Activated CD8-positive, alpha-beta T cell treated with anti-CD3 and anti-CD28 coated beads, Interleukin-2, amount 10 ng/mL, durations not matched to agents 7 days and 5 days (primary cell): Measurements from ENCODE around the gene SH3BGRL3. TPM values are rescaled to one million over a fixed set of nuclear protein-coding genes. Genes with fewer than 3 reads are reported as not detected.
"Not testable (repeated sequence)": the region's sequence is repeated elsewhere in the genome, so short reads cannot be mapped to it uniquely, and the experiment has no call there.

ENCODE experiments used
- ATAC-seq: fragments of 150-1000 bp; cut with Tn5 transposase; one replicate; pipeline ENCODE4 v1.10.0; 2021; ENCODE audit warnings: moderate library complexity
- CTCF ChIA-PET: fragments of 350-600 bp; sonication (Branson Sonifier 250); formaldehyde crosslinking; loops from one replicate; lab custom pipeline; 2021; ENCODE audit warnings: antibody characterized with exemption; lab: Charles Lee
- POLR2A ChIA-PET: fragments of 350-600 bp; sonication (Branson Sonifier 250); formaldehyde crosslinking; loops from one replicate; lab custom pipeline; 2021; ENCODE audit warnings: antibody characterized with exemption; lab: Charles Lee
- DNase-seq: peaks from one replicate; pipeline ENCODE4 v3.0.0-alpha.2; 2020
- H3K27ac Mint-ChIP-seq: one replicate; pipeline ENCODE4 v1.8.0; 2021; ENCODE audit warnings: mild to moderate bottlenecking, mixed read lengths
- H3K27me3 Mint-ChIP-seq: one replicate; pipeline ENCODE4 v1.8.0; 2021; ENCODE audit warnings: low read depth, mixed read lengths
- H3K36me3 Mint-ChIP-seq: one replicate; pipeline ENCODE4 v1.8.0; 2021; ENCODE audit warnings: low read depth, mixed read lengths
- H3K4me1 Mint-ChIP-seq: one replicate; pipeline ENCODE4 v1.8.0; 2021; ENCODE audit warnings: low read depth, mixed read lengths
- H3K4me3 Mint-ChIP-seq: one replicate; pipeline ENCODE4 v1.8.0; 2021; ENCODE audit warnings: mild to moderate bottlenecking, mixed read lengths
- H3K9me3 Mint-ChIP-seq: one replicate; pipeline ENCODE4 v1.8.0; 2022; ENCODE audit warnings: mixed read lengths; ENCODE audit not compliant: insufficient read depth
- total RNA-seq, 2 experiments: library from RNA; stranded (reverse); gene quantifications; one replicate each; pipeline ENCODE4 v1.2.3, GENCODE V29; 2021

The SH3BGRL3 gene
- total RNA-seq = 100 to 1,000 TPM; 795 to 814 TPM

DNA sequence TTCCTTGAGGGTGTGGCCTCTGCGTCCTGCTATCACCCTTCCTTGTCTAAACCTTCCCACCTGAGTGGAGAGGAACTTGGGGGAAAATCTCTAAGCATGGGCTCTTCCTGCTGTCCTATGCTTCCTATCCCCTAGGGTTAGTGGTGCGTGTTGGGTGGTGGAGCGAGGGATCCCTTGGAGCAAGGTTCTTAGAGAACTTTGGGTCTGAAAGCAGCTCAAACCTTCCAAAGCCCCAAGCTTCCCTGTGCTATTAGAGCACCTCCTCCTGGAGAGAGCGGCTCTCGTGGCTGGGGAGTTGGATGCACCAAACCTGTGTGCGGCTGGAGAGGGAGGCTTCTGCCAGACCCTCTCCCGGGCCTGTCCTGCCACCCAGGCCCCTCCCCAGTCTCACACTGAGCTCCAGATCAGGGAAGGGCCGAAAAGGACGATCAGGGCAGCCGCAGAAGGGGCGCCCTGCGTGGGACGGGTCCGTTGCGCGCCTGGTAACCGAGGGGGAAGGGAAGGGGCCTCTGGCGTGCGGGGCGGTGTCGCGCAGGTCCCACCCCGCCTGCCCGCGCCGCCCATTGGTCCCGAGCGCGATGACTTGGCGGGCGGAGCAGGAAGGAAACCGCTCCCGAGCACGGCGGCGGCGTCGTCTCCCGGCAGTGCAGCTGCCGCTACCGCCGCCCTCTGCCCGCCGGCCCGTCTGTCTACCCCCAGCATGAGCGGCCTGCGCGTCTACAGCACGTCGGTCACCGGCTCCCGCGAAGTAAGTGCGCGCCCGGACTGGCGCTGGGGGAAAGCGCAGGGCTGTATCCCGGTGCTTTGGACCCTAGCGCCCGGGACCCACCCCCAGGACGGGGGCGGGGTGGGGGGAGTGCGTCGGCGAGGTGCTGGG is at the start of gene SH3BGRL3:
TSS of gene SH3BGRL3 (plus strand) at position 631 of the 877 bp plus-strand sequence. CDS start at position 701, 70 bp downstream.
- peak; percentile 90 for DNase-seq

GRCh38 chr1:26230682-26231081 is 49.2 kb upstream of the SH3BGRL3 start:
- CTCF ChIA-PET = interaction anchor here (0.9 to 5.1 kb wide), 4 partner anchors 20 to 85 kb away, joined by 3 to 69 read pairs (median 6); partner anchors contain the start of genes C1orf232, ZNF593 and ZNF593OS
- DNase-seq, H3K36me3 Mint-ChIP-seq, H3K27ac Mint-ChIP-seq, POLR2A ChIA-PET, ATAC-seq, H3K4me3 Mint-ChIP-seq, H3K9me3 Mint-ChIP-seq: not testable (repeated sequence)
- H3K4me1 Mint-ChIP-seq = peaks cover 14% of the 10 kb centered on the region
- peaks cover 18% of the 10 kb centered on the region for H3K27me3 Mint-ChIP-seq

More for the DNA sequence above, at the start of gene SH3BGRL3:
- H3K27me3 Mint-ChIP-seq = no peaks in the 10 kb centered on the region
- ChIA-PET POLR2A (interaction anchor here (0.6 to 19.5 kb wide), 6 partner anchors 10 to 153 kb away, joined by 3 to 409 read pairs (median 6); partner anchors contain the start of genes CD52, DHDDS and UBXN11), CTCF (interaction anchor here (1.2 to 9.1 kb wide), 11 partner anchors 9 to 135 kb away, joined by 4 to 206 read pairs (median 6); partner anchors contain the start of genes CD52, CEP85 and ZNF593)
- ATAC-seq = peak; percentile 64
- peak within 1 kb of the TSS; percentile 89 for H3K4me3 Mint-ChIP-seq
- H3K36me3 Mint-ChIP-seq = peaks cover 84% of the 10 kb centered on the region
- H3K27ac Mint-ChIP-seq = peak within 1 kb of the TSS; percentile 96
- H3K4me1 Mint-ChIP-seq = peaks cover 85% of the 10 kb centered on the region
- no peaks in the 10 kb centered on the region for H3K9me3 Mint-ChIP-seq

GRCh38 chr1:26233903-26234643 is 45.8 kb upstream of the SH3BGRL3 start, which contains the start of gene CEP85:
Gene CEP85, plus strand, starts transcription at chr1:26234200. Its CDS starts 5,584 bp downstream, at chr1:26239784.
- CTCF ChIA-PET = interaction anchor here (0.7 to 5.5 kb wide), 77 partner anchors 7 to 475 kb away, joined by 3 to 74 read pairs (median 5); partner anchors contain the start of genes C1orf232, CATSPER4, CD52 and DHDDS
- peak; percentile 99 for DNase-seq
- POLR2A ChIA-PET = interaction anchor here (0.7 to 1.9 kb wide), 9 partner anchors 44 to 238 kb away, joined by 3 to 7 read pairs (median 3); partner anchors contain the start of genes CD52, DHDDS, ZNF593 and ZNF593OS
- peak within 1 kb of the TSS; percentile 97 for H3K4me3 Mint-ChIP-seq
- no peaks in the 10 kb centered on the region for H3K27me3 Mint-ChIP-seq
- peak within 1 kb of the TSS; percentile 93 for H3K27ac Mint-ChIP-seq
- H3K9me3 Mint-ChIP-seq = no peaks in the 10 kb centered on the region
- peaks cover 35% of the 10 kb centered on the region for H3K4me1 Mint-ChIP-seq
- peak; percentile 96 for ATAC-seq
- peaks cover 26% of the 10 kb centered on the region for H3K36me3 Mint-ChIP-seq

GRCh38 chr1:26234644-26235370 is 45.1 kb upstream of the SH3BGRL3 start:
- no peak for ATAC-seq
- Mint-ChIP-seq H3K4me1 (peaks cover 39% of the 10 kb centered on the region), H3K36me3 (peaks cover 29% of the 10 kb centered on the region), H3K27me3 (no peaks in the 10 kb centered on the region), H3K9me3 (no peaks in the 10 kb centered on the region), H3K4me3 (peak overlapping the region; percentile 97), H3K27ac (peak overlapping the region; percentile 93)
- CTCF ChIA-PET = interaction anchor here (0.7 to 5.5 kb wide), 82 partner anchors 8 to 476 kb away, joined by 3 to 74 read pairs (median 5); partner anchors contain the start of genes C1orf232, CATSPER4, CD52 and DHDDS
- DNase-seq = peak; percentile 37
- POLR2A ChIA-PET = interaction anchor here (0.7 to 1.9 kb wide), 10 partner anchors 45 to 237 kb away, joined by 3 to 7 read pairs (median 3); partner anchors contain the start of genes CD52, DHDDS, ZNF593 and ZNF593OS

- Mint-ChIP-seq H3K27ac (no peak overlapping the region), H3K4me3 (no peak overlapping the region), H3K9me3 (no peaks in the 10 kb centered on the region), H3K4me1 (peaks cover 40% of the 10 kb centered on the region), H3K36me3 (peaks cover 38% of the 10 kb centered on the region), H3K27me3 (no peaks in the 10 kb centered on the region)
- ATAC-seq (no peak), DNase-seq (no peak)
- POLR2A ChIA-PET = no interaction called here
- CTCF ChIA-PET = interaction anchor here (0.7 to 5.5 kb wide), 3 partner anchors 40 to 306 kb away, joined by 3 to 74 read pairs (median 3); partner anchors contain the start of gene SH3BGRL3
Measured at GRCh38 chr1:26237230-26237966, 42.5 kb upstream of the SH3BGRL3 start.

- Mint-ChIP-seq H3K36me3 (peaks cover 54% of the 10 kb centered on the region), H3K9me3 (no peaks in the 10 kb centered on the region), H3K27me3 (no peaks in the 10 kb centered on the region), H3K4me1 (peaks cover 37% of the 10 kb centered on the region), H3K4me3 (no peak overlapping the region), H3K27ac (no peak overlapping the region)
- POLR2A ChIA-PET = no interaction called here
- DNase-seq (no peak), ATAC-seq (no peak)
- CTCF ChIA-PET = no interaction called here
Measured at GRCh38 chr1:26239936-26240335, 40.0 kb upstream of the SH3BGRL3 start.

GRCh38 chr1:26252718-26253117 is 27.2 kb upstream of the SH3BGRL3 start:
- H3K36me3 Mint-ChIP-seq = peaks cover 52% of the 10 kb centered on the region
- H3K4me1 Mint-ChIP-seq = peaks cover 3% of the 10 kb centered on the region
- no peaks in the 10 kb centered on the region for H3K27me3 Mint-ChIP-seq
- ChIA-PET CTCF (interaction anchor here (0.9 kb wide), 1 partner anchor 18 kb away, joined by 4 read pairs; the partner anchor contains the start of gene CEP85), POLR2A (interaction anchor here (0.6 to 0.9 kb wide), 2 partner anchors 9 to 27 kb away, joined by 3 read pairs; partner anchors contain the start of gene SH3BGRL3)
- H3K9me3 Mint-ChIP-seq = no peaks in the 10 kb centered on the region
- no peak overlapping the region for H3K27ac Mint-ChIP-seq
- DNase-seq (no peak), ATAC-seq (no peak)
- H3K4me3 Mint-ChIP-seq = no peak overlapping the region

DNA sequence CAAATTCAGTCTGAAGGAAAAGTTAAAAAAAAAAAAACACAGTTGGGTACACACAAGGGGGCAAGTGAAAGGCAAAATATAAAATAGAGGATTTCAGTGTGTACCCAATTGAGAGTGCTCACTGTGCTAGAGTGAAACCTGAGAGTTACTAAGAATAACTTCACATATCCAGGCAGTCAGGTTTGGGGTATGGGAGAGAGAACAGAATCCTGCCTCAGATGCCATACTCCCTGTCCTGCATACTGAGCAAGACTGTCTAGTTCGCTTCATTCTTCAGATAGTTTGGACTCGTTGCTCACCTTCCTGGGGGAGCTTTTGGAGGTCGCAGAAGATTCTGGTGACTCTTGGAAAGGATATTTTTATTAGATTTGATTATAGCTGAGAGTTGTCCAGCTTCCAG is 25.5 kb upstream of the SH3BGRL3 start:
- H3K36me3 Mint-ChIP-seq = peaks cover 59% of the 10 kb centered on the region
- H3K4me1 Mint-ChIP-seq = peaks cover 5% of the 10 kb centered on the region
- no peaks in the 10 kb centered on the region for H3K27me3 Mint-ChIP-seq
- no peaks in the 10 kb centered on the region for H3K9me3 Mint-ChIP-seq
- ChIA-PET POLR2A (no interaction called here), CTCF (interaction anchor here (0.9 to 2.8 kb wide), 5 partner anchors 19 to 162 kb away, joined by 3 to 14 read pairs (median 4); no protein-coding TSS in a partner anchor)
- ATAC-seq = no peak
- no peak overlapping the region for H3K27ac Mint-ChIP-seq
- DNase-seq = no peak
- no peak overlapping the region for H3K4me3 Mint-ChIP-seq

- Mint-ChIP-seq H3K4me3 (no peak overlapping the region), H3K27ac (no peak overlapping the region), H3K4me1 (peaks cover 6% of the 10 kb centered on the region), H3K36me3 (peaks cover 66% of the 10 kb centered on the region), H3K9me3 (no peaks in the 10 kb centered on the region), H3K27me3 (no peaks in the 10 kb centered on the region)
- ChIA-PET POLR2A (no interaction called here), CTCF (interaction anchor here (0.7 to 2.3 kb wide), 3 partner anchors 18 to 65 kb away, joined by 3 to 9 read pairs (median 6); partner anchors contain the start of gene CEP85)
- DNase-seq (no peak), ATAC-seq (no peak)
Measured at GRCh38 chr1:26257222-26257621, 22.7 kb upstream of the SH3BGRL3 start.

- no peak for ATAC-seq
- Mint-ChIP-seq H3K36me3 (peaks cover 74% of the 10 kb centered on the region), H3K4me3 (no peak overlapping the region), H3K4me1 (peaks cover 5% of the 10 kb centered on the region), H3K27ac (no peak overlapping the region), H3K27me3 (no peaks in the 10 kb centered on the region), H3K9me3 (no peaks in the 10 kb centered on the region)
- no peak for DNase-seq
- ChIA-PET CTCF (interaction anchor here (1.5 to 2.3 kb wide), 2 partner anchors 16 to 25 kb away, joined by 4 to 9 read pairs; partner anchors contain the start of gene CEP85), POLR2A (no interaction called here)
Measured at GRCh38 chr1:26259005-26259404, 20.9 kb upstream of the SH3BGRL3 start.
